H1 (cell line): ENCODE results near the gene NCLN. TPM values are rescaled to one million over a fixed set of nuclear protein-coding genes. Genes with fewer than 3 reads are reported as not detected.

Source experiments
- CTCF ChIA-PET: fragments of 300-600 bp; sonication (Branson Sonifier 250); formaldehyde crosslinking; loops from one replicate; lab custom pipeline; 2021; ENCODE audit not compliant: partially characterized antibody; lab: Charles Lee
- POLR2A ChIA-PET: fragments of 300-600 bp; sonication (Branson Sonifier 250); formaldehyde crosslinking; loops from one replicate; lab custom pipeline; 2021; ENCODE audit warnings: inconsistent platforms; ENCODE audit not compliant: partially characterized antibody; lab: Charles Lee
- DNase-seq, 2 experiments: peaks; one replicate each; pipeline versions ENCODE4 v3.0.0 to v3.0.0-alpha.2; 2010 to 2022; ENCODE audit warnings: low spot score in 2 of 2, low read depth in 1 of 2, mixed read lengths in 1 of 2
- FAIRE-seq: peaks from 2 replicates; lab custom pipeline; 2011; peaks lifted over from hg19 to GRCh38; lab: Jason Lieb, UNC
- H2AFZ ChIP-seq: 2 replicates; pipeline ENCODE4 v1.8.1; 2012; ENCODE audit warnings: low read length, inconsistent platforms
- H2AK5ac ChIP-seq: 2 replicates; pipeline ENCODE4 v1.6.1; 2013; ENCODE audit warnings: low read depth, low read length
- H2BK120ac ChIP-seq: replicated peaks from 2 replicates; pipeline ENCODE3; 2013; ENCODE audit warnings: low read depth, low read length, inconsistent platforms
- H2BK12ac ChIP-seq: 2 replicates; pipeline ENCODE4 v1.6.1; 2013; ENCODE audit warnings: low read depth, low read length
- H2BK15ac ChIP-seq: 2 replicates; pipeline ENCODE4 v1.6.1; 2013; ENCODE audit warnings: low read length
- H2BK20ac ChIP-seq: 2 replicates; pipeline ENCODE4 v1.6.1; 2013; ENCODE audit warnings: low read length
- H2BK5ac ChIP-seq: 2 replicates; pipeline ENCODE4 v1.6.1; 2013; ENCODE audit warnings: low read depth, low read length
- H3K14ac ChIP-seq: 2 replicates; pipeline ENCODE4 v1.6.1; 2013; ENCODE audit warnings: inconsistent platforms; ENCODE audit not compliant: insufficient read length
- H3K18ac ChIP-seq: 2 replicates; pipeline ENCODE4 v1.6.1; 2013; ENCODE audit warnings: low read length; ENCODE audit errors: extremely low read depth
- H3K23ac ChIP-seq: 2 replicates; pipeline ENCODE4 v1.6.1; 2013; ENCODE audit warnings: inconsistent platforms; ENCODE audit not compliant: insufficient read length
- H3K23me2 ChIP-seq: 2 replicates; pipeline ENCODE4 v1.6.1; 2013; ENCODE audit warnings: low read depth, low read length
- H3K27ac ChIP-seq: 2 replicates; pipeline ENCODE4 v1.6.1; 2011; ENCODE audit warnings: low read depth, low read length, inconsistent platforms
- H3K27me3 ChIP-seq, 4 experiments: replicated peaks in 1 of 4; 1 replicate in 1 of 4; 2 replicates in 3 of 4; pipeline versions ENCODE4 v1.6.1 to v1.8.1; 2011 to 2013; ENCODE audit warnings: low read length in 3 of 4, mild to moderate bottlenecking in 3 of 4, inconsistent platforms in 2 of 4, mixed read lengths in 2 of 4, moderate library complexity in 1 of 4; ENCODE audit not compliant: control insufficient read depth in 3 of 4, insufficient read depth in 3 of 4; ENCODE audit errors: extremely low read depth in 1 of 4
- H3K36me3 ChIP-seq, 4 experiments: 2 replicates each; pipeline versions ENCODE4 v1.6.1 to v1.8.1; 2011 to 2013; ENCODE audit warnings: mild to moderate bottlenecking in 4 of 4, low read length in 3 of 4, moderate library complexity in 2 of 4, control low read depth in 1 of 4, inconsistent platforms in 1 of 4; ENCODE audit not compliant: insufficient read depth in 4 of 4, control insufficient read depth in 2 of 4
- H3K4ac ChIP-seq: replicated peaks from 2 replicates; pipeline ENCODE3; 2013; ENCODE audit warnings: low read length, low read depth, mixed read lengths, inconsistent platforms; ENCODE audit not compliant: insufficient read length
- H3K4me1 ChIP-seq, 4 experiments: replicated peaks in 1 of 4; 1 replicate in 1 of 4; 2 replicates in 3 of 4; pipeline versions ENCODE4 v1.6.1 to v1.8.1; 2011 to 2013; ENCODE audit warnings: low read length in 3 of 4, inconsistent platforms in 2 of 4, mixed read lengths in 1 of 4; ENCODE audit not compliant: insufficient read depth in 4 of 4, control insufficient read depth in 3 of 4
- H3K4me2 ChIP-seq, 2 experiments: 2 replicates each; pipeline versions ENCODE4 v1.6.1 to v1.8.1; 2011 to 2013; ENCODE audit warnings: low read depth in 2 of 2, low read length in 2 of 2, control low read depth in 1 of 2, inconsistent platforms in 1 of 2, mild to moderate bottlenecking in 1 of 2; ENCODE audit not compliant: insufficient read depth in 1 of 2
- H3K4me3 ChIP-seq, 4 experiments: fragments of 200-600, 300-600 bp in 1 of 4; sonication (generic), shearing (Covaris generic), sonication (Bioruptor Twin) in 1 of 4; 2 replicates each; pipeline versions ENCODE4 v1.5.1 to v1.8.1; 2011 to 2016; ENCODE audit warnings: low read length in 4 of 4, low read depth in 3 of 4, control low read depth in 2 of 4, inconsistent platforms in 2 of 4, mild to moderate bottlenecking in 2 of 4, mixed read lengths in 1 of 4, moderate library complexity in 1 of 4; ENCODE audit not compliant: insufficient read depth in 2 of 4; ENCODE audit errors: extremely low read depth in 1 of 4
- H3K56ac ChIP-seq: replicated peaks from 2 replicates; pipeline ENCODE3; 2013; ENCODE audit warnings: low read depth, mild to moderate bottlenecking, mixed read lengths, low read length, inconsistent platforms; ENCODE audit not compliant: insufficient read length
- H3K79me1 ChIP-seq: 2 replicates; pipeline ENCODE4 v1.6.1; 2013; ENCODE audit warnings: low read depth, low read length, control low read depth
- H3K79me2 ChIP-seq, 2 experiments: 2 replicates each; pipeline versions ENCODE4 v1.6.1 to v1.8.1; 2012 to 2013; ENCODE audit warnings: low read length in 2 of 2, mild to moderate bottlenecking in 2 of 2, inconsistent platforms in 1 of 2; ENCODE audit not compliant: insufficient read depth in 2 of 2, control insufficient read depth in 1 of 2
- H3K9ac ChIP-seq, 4 experiments: replicated peaks in 1 of 4; 1 replicate in 1 of 4; 2 replicates in 3 of 4; pipeline versions ENCODE4 v1.6.1 to v1.8.1; 2011 to 2013; ENCODE audit warnings: low read depth in 3 of 4, low read length in 3 of 4, control low read depth in 2 of 4, mild to moderate bottlenecking in 2 of 4, moderate library complexity in 2 of 4, inconsistent platforms in 1 of 4; ENCODE audit errors: extremely low read depth in 1 of 4
- H3K9me3 ChIP-seq, 2 experiments: 2 replicates each; pipeline versions ENCODE4 v1.6.1 to v1.8.1; 2012 to 2013; ENCODE audit warnings: mild to moderate bottlenecking in 2 of 2, moderate library complexity in 2 of 2, control low read depth in 1 of 2, inconsistent platforms in 1 of 2, low read depth in 1 of 2, low read length in 1 of 2, mixed read lengths in 1 of 2; ENCODE audit not compliant: insufficient read depth in 2 of 2
- H4K20me1 ChIP-seq, 2 experiments: replicated peaks in 1 of 2; 2 replicates each; pipeline versions ENCODE3 to v1.8.1; 2011 to 2013; ENCODE audit warnings: inconsistent platforms in 2 of 2, low read length in 2 of 2, mild to moderate bottlenecking in 1 of 2; ENCODE audit not compliant: insufficient read depth in 2 of 2, control insufficient read depth in 1 of 2
- H4K5ac ChIP-seq: 2 replicates; pipeline ENCODE4 v1.6.1; 2013; ENCODE audit warnings: low read length, low read depth, mixed read lengths, inconsistent platforms; ENCODE audit not compliant: insufficient read length
- H4K8ac ChIP-seq: 2 replicates; pipeline ENCODE4 v1.8.0; 2013; ENCODE audit warnings: mild to moderate bottlenecking, moderate library complexity, low read length, inconsistent platforms; ENCODE audit not compliant: insufficient read depth; ENCODE audit errors: extremely low read depth
- H4K91ac ChIP-seq: replicated peaks from 2 replicates; pipeline ENCODE3; 2013; ENCODE audit warnings: low read length, mixed read lengths, inconsistent platforms; ENCODE audit not compliant: insufficient read length
- BACH1 ChIP-seq: IDR thresholded peaks from 2 replicates; pipeline ENCODE4 v1.6.1; 2012; ENCODE audit warnings: low read length, improper control_type of control experiment
- CEBPB ChIP-seq: IDR thresholded peaks from 2 replicates; pipeline ENCODE4 v1.6.1; 2012; ENCODE audit warnings: low read depth, low read length
- CHD1 ChIP-seq: IDR thresholded peaks from 2 replicates; pipeline ENCODE4 v1.6.1; 2012; ENCODE audit warnings: low read depth, low read length, improper control_type of control experiment
- MAFK ChIP-seq: IDR thresholded peaks from 2 replicates; pipeline ENCODE4 v1.6.1; 2012; ENCODE audit warnings: low read depth, mild to moderate bottlenecking, improper control_type of control experiment, low read length
- NRF1 ChIP-seq: IDR thresholded peaks from 2 replicates; pipeline ENCODE4 v1.6.1; 2011; ENCODE audit warnings: mild to moderate bottlenecking, low read depth, low read length, improper control_type of control experiment
- SIX5 ChIP-seq: IDR thresholded peaks from 2 replicates; pipeline ENCODE4 v1.6.1; 2011; ENCODE audit warnings: mild to moderate bottlenecking, low read depth, low read length
- WGBS, 2 experiments: shearing (Covaris generic) in 1 of 2; methylation state at CpG; one replicate each; pipeline versions ENCODE4 v1.1.6 to v1.1.7; 2013 to 2015; ENCODE audit warnings: low lambda C conversion rate in 2 of 2, mixed read lengths in 2 of 2, inconsistent platforms in 1 of 2, low coverage in 1 of 2, missing lambda C conversion rate in 1 of 2; ENCODE audit not compliant: insufficient replicate concordance in 2 of 2, insufficient coverage in 1 of 2, insufficient read length in 1 of 2; ENCODE audit errors: extremely low coverage in 1 of 2, missing lambda C conversion rate in 1 of 2; 5-methylcytosine and 5-hydroxymethylcytosine counted together
- polyA plus RNA-seq, 7 experiments: library from polyadenylated mRNA; depleted of rRNA in 3 of 7; stranded (reverse) in 5 of 7; unstranded in 2 of 7; fragments of >200 nt in 5 of 7; fragments of 200-250 nt in 2 of 7; gene quantifications; 1 replicate in 5 of 7; 2 replicates in 1 of 7; 4 replicates in 1 of 7; pipeline versions ENCODE4 v1.2.1 to v1.2.3, GENCODE V29; 2011 to 2013; ENCODE audit warnings: missing spikeins in 2 of 7, mixed read lengths in 2 of 7
- total RNA-seq: library from RNA; stranded (reverse); fragmentation: NEBNext Ultra II Directional; extraction: Animal tissue kit (Norgen Biotek cat#: 25700); gene quantifications from 2 replicates; pipeline ENCODE4 v1.2.1, GENCODE V29; 2021

NCLN gene
- total and polyA plus RNA-seq, 2 of the 8 experiments (the other 6 are each of a cell fraction or from before 2014, with no cell fraction given): 89.2 to 103 TPM

GRCh38 chr19:3167533-3168272 lies 18.0 kb upstream of the NCLN start:
- no peak overlapping the region for H4K5ac ChIP-seq
- no peak overlapping the region for H3K56ac ChIP-seq
- H3K4ac ChIP-seq: no peak overlapping the region
- H2AK5ac ChIP-seq: no peak overlapping the region
- no peak overlapping the region for H3K4me2 ChIP-seq
- H3K36me3 ChIP-seq: no peaks in the 10 kb centered on the region
- peaks cover 0 to 6% (median 2%) of the 10 kb centered on the region in 4 experiments; a peak in 3 of 7 replicates for H3K27me3 ChIP-seq
- no peak overlapping the region for H4K91ac ChIP-seq
- H3K9me3 ChIP-seq: no peaks in the 10 kb centered on the region
- no peaks in the 10 kb centered on the region; the same call in 1 of the 2 replicates for H3K79me1 ChIP-seq
- H2AFZ ChIP-seq: no peak overlapping the region; the same call in 1 of the 2 replicates
- H3K4me1 ChIP-seq: peaks cover 0 to 3% (median 0%) of the 10 kb centered on the region in 4 experiments; a peak in 1 of 7 replicates
- H3K27ac ChIP-seq: no peak overlapping the region
- H3K14ac ChIP-seq: no peak overlapping the region
- H2BK5ac ChIP-seq: no peak overlapping the region
- no peak overlapping the region for H3K4me3 ChIP-seq
- no peaks in the 10 kb centered on the region for H4K20me1 ChIP-seq
- H4K8ac ChIP-seq: no peak overlapping the region
- H2BK15ac ChIP-seq: no peak overlapping the region
- 75% methylated on average over 13 of the region's 13 CpGs; no CpG with 5 or more reads in 1 of the 2 experiments for whole genome bisulfite sequencing, 2 experiments
- no peaks in the 10 kb centered on the region for H3K79me2 ChIP-seq
- FAIRE-seq (no peak), DNase-seq (no peak)
- ChIA-PET CTCF (interaction anchor here (0.6 to 11.1 kb wide), 6 partner anchors 39 to 531 kb away, joined by 3 to 162 read pairs (median 4); no protein-coding TSS in a partner anchor), POLR2A (no interaction called here)
- H3K18ac ChIP-seq: no peak overlapping the region; the same call in 1 of the 2 replicates
- no peak overlapping the region for H2BK20ac ChIP-seq
- H3K23me2 ChIP-seq: no peaks in the 10 kb centered on the region
- no peak overlapping the region for H3K23ac ChIP-seq
- H3K9ac ChIP-seq: no peak overlapping the region
- no peak overlapping the region for H2BK120ac ChIP-seq
- H2BK12ac ChIP-seq: no peak overlapping the region
- TF ChIP-seq CEBPB (no peak), BACH1 (no peak), NRF1 (no peak), SIX5 (no peak), CHD1 (no peak), MAFK (no peak)
